ENCODE results near the gene VPS16. TPM values are rescaled to one million over a fixed set of nuclear protein-coding genes. Genes with fewer than 3 reads are reported as not detected.

VPS16 gene
- polyA plus RNA-seq, 4 donors: 29.3 to 94.6 (median 51.6) TPM

DNA sequence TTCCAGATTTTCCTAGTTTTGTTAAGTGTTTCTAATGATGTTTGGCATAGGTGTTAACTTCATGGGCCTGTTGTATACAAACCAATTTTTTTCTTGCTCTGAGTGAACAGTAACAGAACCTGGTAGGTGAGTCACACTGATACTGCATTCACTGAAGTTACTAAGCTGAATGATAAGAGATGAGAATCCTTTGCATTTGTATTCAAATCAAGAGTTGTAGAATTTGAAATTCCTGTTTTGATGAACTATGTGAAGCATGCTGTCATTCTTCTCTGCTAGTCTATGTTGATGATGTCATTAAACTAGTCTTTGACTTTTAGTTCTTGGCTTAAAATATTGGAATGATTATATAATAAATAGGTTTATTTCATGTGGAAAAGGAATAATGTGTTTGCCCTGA lies 70.7 kb downstream of the VPS16 start:
- Histone ChIP-seq H3K4me3 (ENCODE audit: low read depth in 1 of 3, low read length in 3 of 3) (no peak overlapping the region), H3K27ac (ENCODE audit: low read depth in 1 of 3, low read length in 2 of 3) (no peak overlapping the region), H3K36me3 (ENCODE audit: control insufficient read depth in 3 of 3, insufficient read depth in 2 of 3, low read depth in 1 of 3, low read length in 3 of 3) (no peaks in the 10 kb centered on the region), H3K27me3 (ENCODE audit: control insufficient read depth in 3 of 3, insufficient read depth in 3 of 3, low read length in 3 of 3) (no peaks in the 10 kb centered on the region), H3K9me3 (ENCODE audit: control insufficient read depth in 2 of 2, insufficient read depth in 1 of 2, low read depth in 1 of 2, low read length in 1 of 2) (no peaks in the 10 kb centered on the region), H3K4me1 (ENCODE audit: control insufficient read depth in 3 of 3, insufficient read depth in 2 of 3, low read depth in 1 of 3, low read length in 2 of 3) (no peaks in the 10 kb centered on the region)
- DNase-seq: no peak
- FAIRE-seq: no peak

- H3K9me3 ChIP-seq (ENCODE audit: control insufficient read depth in 2 of 2, insufficient read depth in 1 of 2, low read depth in 1 of 2, low read length in 1 of 2): no peaks in the 10 kb centered on the region
- no peaks in the 10 kb centered on the region for H3K36me3 ChIP-seq (ENCODE audit: control insufficient read depth in 3 of 3, insufficient read depth in 2 of 3, low read depth in 1 of 3, low read length in 3 of 3)
- peak; percentile 54 to 56 for DNase-seq
- H3K27me3 ChIP-seq (ENCODE audit: control insufficient read depth in 3 of 3, insufficient read depth in 3 of 3, low read length in 3 of 3): no peaks in the 10 kb centered on the region
- no peaks in the 10 kb centered on the region for H3K4me1 ChIP-seq (ENCODE audit: control insufficient read depth in 3 of 3, insufficient read depth in 2 of 3, low read depth in 1 of 3, low read length in 2 of 3)
- H3K4me3 ChIP-seq (ENCODE audit: low read depth in 1 of 3, low read length in 3 of 3): no peak overlapping the region
- no peak overlapping the region for H3K27ac ChIP-seq (ENCODE audit: low read depth in 1 of 3, low read length in 2 of 3)
- no peak for FAIRE-seq
These were observed 73.6 kb downstream of the VPS16 start for GRCh38 chr20:2914160-2914559.

Other genes starting within 250 kb of the VPS16 start
- 100 to 1,000 TPM in 2 of 4 donors, 10 to 100 TPM in 2; 47.2 to 162 (median 98.7) TPM for gene NOP56, start 188.1 kb upstream of the VPS16 start, polyA plus RNA-seq
- gene IDH3B, start 176.5 kb upstream of the VPS16 start, polyA plus RNA-seq: 100 to 1,000 TPM; 116 to 142 (median 129) TPM
- 1 to 10 TPM in 3 of 4 donors, under 1 TPM in 1; 0.67 to 7.4 (median 3.2) TPM for gene EBF4, start 148.0 kb upstream of the VPS16 start, polyA plus RNA-seq
- 10 to 100 TPM in 1 of 4 donors, 1 to 10 TPM in 1, under 1 TPM in 1, not detected in 1; 0.54 to 13.9 (median 1.8) TPM for gene CPXM1, start 40.1 kb upstream of the VPS16 start, polyA plus RNA-seq
- gene C20orf141, start 25.8 kb upstream of the VPS16 start, polyA plus RNA-seq: not detected
- gene TMEM239, start 24.4 kb upstream of the VPS16 start, polyA plus RNA-seq: not detected
- gene PCED1A, start 90 bp upstream of the VPS16 start, polyA plus RNA-seq: 10 to 100 TPM; 19.9 to 63.3 (median 37.2) TPM
- 10 to 100 TPM in 2 of 4 donors, 1 to 10 TPM in 2; 7.4 to 48.1 (median 18.2) TPM for gene PTPRA, start 32.7 kb downstream of the VPS16 start, polyA plus RNA-seq
- under 1 TPM in 2 of 4 donors, not detected in 2; 0.15 to 0.83 TPM for gene GNRH2, start 202.9 kb downstream of the VPS16 start, polyA plus RNA-seq
- gene MRPS26, start 205.3 kb downstream of the VPS16 start, polyA plus RNA-seq: 10 to 100 TPM; 58.4 to 77.5 (median 66.9) TPM
- 10 to 100 TPM in 2 of 4 donors, 1 to 10 TPM in 2; 2.7 to 45.8 (median 20.9) TPM for gene OXT, start 230.9 kb downstream of the VPS16 start, polyA plus RNA-seq
- 1 to 10 TPM in 1 of 4 donors, under 1 TPM in 1, not detected in 2; 0.40 to 2.7 TPM for gene AVP, start 244.0 kb downstream of the VPS16 start, polyA plus RNA-seq